ENCODE measurements around the gene MRPL17.
"Not testable (repeated sequence)": the region's sequence is repeated elsewhere in the genome, so short reads cannot be mapped to it uniquely, and the experiment has no call there.

MRPL17 gene

DNA sequence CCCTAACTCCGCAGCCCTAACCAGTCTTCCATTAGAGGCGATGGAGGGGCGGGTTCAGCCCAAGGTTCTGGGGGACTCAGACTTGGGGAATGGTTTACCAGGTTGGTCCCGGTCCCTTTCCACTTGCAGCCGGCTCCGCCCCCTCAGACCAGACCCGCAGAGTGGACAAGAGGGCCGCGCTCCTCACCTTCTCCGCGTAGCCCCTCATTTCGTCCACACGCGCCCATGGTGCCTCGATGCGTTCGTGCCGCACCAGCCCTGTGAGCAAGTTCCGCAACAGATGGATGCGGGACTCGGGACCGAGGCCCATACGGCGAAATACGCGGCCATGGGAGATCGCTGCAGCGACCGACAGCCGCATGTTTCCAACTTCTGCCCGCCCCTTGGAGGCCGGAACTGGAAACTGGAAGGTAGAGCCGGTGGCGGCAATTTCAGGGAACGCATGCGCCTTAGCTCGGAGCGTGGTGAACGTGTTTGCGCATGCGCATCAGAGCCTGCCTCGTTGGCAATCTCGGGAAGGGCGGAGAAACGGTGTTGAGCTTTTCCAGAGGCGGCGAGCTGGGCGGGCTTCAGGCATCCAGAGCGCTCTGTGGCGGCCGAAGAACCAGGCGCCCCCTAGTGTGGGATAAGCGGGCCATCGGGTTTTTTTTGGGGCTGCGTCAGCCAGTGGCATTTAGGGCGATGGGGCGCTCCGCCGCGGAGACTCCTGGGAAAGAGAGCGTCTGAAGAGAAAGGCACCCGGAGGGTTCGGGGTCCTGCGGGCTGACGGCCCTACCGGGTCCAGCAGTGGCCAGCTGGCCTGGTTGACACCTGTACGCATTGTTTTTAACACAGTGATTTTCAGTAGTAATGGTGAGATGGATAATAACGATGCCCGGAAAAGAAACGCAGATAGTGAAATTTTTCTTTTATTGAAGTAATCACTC lies at the start of gene MRPL17:
MRPL17 (minus strand) TSS at position 405 of the 926 bp plus-strand sequence; CDS start at position 361, 44 bp downstream.
- peak; percentile 98 for DNase-seq (ENCODE audit: low read depth)

DNA sequence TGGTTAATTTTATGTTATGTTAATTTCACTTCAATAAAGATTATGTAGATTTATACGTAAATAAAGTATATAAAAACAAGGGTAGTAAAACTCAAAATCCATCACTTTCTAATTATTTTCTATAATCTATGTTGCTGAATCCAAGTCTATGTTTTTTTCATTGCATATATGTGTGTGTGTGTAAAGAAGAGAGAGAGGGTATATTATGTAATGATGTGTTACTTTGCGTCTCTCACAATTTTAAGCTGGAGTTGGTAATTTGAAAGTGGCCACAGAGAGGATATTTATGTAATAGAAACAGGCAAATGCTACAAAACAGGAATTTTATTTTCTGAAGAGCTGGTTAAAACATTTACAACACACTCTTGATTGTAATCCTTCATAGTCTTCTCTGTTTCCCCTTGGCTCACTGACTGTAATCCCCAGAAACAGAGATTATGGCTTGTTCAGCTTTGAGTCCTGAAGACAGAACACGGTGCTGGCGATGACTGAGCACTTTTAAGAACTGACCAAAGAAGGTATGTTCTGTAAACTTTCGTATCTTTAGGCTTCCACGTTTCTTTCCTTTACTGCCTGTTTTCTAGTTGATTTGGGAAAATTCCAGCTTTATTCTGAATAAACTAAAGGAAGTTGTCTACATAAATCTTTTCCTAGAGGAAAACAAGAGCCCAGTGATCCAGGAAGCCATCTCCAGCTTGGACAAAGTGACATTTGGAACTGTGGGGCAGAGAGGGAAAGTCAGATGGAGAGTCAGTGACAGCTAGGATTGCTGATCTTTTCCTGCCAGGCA lies 45.0 kb upstream of the MRPL17 start:
- DNase-seq (ENCODE audit: low read depth) = no peak

DNA sequence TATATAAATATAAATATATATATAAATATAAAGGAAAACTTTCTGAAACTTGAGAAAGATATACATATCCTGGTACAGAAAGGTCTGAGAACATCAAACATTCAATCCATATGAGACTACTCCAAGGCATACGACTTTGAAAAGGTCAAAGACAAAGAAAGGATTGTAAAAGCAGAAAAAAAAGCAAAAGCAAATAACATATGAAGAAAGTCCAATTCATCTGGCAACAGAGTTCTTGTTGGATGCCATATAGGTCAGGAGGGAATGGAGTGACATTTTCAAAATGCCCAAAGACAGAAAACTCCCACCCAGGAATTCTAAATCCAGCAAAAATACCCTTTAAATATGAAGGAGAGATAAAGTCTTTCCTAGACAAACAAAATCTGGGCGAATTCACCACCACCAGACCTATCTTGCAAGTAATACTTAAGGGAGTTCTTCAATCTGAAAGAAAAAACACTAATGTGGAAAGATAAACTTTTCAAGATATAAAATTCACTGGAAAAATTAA lies 42.3 kb upstream of the MRPL17 start:
- DNase-seq (ENCODE audit: low read depth) = no peak

DNA sequence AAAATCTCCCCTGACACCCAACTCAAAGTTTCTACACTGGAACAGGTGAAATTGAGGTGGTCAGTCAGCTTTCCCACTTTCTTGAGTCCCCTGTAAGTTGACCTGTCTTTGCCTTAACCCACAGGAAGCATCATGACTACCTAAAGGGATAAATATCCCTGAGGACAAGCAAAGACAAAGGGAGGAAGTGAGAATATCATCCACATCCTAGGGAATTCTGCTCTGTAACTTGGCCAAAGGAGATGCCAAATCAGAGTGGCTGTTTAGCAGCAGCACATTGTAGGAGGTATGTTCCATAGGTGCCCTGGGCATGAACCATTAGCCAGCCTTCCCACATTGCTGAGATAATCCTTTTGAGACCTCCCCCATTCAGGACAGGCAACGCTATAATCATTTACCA lies 40.9 kb upstream of the MRPL17 start:
- DNase-seq (ENCODE audit: low read depth) = no peak

DNA sequence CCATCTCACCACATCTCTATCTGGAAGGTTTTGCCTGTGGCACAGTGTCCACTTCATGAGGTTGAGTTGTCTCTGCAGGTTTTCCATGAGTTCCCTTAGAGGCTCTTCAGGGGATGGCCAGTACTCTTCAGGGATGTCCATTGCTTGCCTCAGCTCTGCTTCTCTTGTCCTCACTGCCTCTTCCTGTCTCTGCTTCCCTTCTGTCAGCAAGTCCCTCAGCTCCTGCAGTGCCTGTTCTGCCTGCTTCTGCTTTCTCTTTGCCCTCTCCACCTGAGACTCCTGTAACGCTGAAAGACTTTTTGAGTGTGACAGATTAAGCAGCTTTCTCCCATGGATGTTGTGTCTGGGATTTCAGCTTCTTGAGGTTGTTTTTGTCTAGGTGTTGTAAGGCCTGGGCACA lies 38.2 kb upstream of the MRPL17 start:
- DNase-seq (ENCODE audit: low read depth) = no peak

DNA sequence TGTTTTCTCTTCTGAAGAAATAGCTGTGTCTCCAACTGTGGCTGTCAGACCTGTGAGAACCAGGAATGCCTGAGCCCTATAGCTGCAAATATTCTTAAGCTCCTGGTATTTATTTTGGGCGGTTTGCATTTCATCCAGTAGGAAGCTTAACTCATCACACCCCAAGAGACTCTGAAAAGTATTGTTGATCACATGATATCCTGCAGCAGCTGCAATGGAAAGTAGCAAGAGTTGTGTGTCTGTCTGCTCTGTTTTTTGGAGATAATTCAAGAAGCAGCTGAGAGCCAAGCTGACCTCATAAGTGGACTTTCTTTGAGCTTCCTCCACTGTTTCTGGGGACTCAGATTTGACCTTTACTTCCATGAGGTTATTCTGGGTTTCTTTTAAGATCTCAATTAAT lies 36.4 kb upstream of the MRPL17 start:
- DNase-seq (ENCODE audit: low read depth) = no peak

DNA sequence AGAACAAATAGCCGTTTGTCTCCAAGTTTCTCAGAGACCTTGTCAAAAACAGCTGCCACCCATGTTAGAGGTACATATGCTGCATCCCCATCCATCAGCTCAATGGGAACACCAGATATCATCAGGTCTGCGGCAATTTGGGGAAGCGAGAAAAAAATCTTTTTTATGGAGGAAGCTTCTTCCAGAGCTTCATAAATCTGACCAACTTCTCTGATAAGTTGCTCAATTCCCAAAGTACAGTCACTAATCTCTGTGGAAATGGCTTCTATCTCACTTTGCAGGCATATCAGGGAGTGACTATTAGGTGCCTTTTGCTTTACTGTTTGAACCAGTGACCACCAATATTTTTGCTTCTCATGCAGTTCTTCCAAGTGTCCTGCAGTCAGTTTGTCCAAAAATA lies 34.3 kb upstream of the MRPL17 start:
- no peak for DNase-seq (ENCODE audit: low read depth)

DNA sequence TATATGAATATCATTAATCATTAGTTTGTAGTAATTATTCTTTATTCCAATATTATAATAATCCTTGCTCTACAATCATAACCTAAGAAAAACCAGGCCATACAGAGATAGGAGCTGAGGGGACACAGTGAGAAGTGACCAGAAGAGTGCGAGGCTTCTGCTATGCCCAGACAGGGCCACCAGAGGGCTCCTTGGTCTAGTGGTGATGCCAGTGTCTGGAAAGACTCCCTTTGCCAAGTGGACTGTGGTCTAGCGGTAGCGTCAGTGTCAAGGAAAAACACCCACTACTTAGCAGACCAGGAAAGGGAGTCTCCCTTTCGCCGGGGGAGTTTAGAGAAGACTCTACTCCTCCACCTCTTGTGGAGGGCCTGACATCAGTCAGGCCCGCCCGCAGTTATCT lies 28.4 kb upstream of the MRPL17 start:
- not testable (repeated sequence) for DNase-seq (ENCODE audit: low read depth)

DNA sequence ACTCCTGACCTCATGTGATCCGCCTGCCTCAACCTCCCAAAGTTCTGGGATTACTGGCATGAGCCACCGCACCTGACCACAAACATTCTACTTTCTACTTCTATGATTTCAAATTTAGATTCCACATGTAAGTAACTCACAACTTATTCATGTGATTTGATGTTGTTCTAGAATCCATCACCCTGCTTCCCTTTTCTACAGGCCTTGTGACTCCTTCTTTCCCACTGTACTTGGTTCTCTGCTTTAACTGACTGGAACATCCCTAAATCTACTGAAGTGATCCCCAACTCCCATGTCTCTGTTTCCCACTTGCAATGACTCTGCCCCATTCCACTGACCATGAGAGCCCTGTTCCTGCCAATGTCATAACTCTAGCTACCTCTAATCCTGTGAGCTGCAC lies 25.7 kb upstream of the MRPL17 start:
- DNase-seq (ENCODE audit: low read depth) = no peak

DNA sequence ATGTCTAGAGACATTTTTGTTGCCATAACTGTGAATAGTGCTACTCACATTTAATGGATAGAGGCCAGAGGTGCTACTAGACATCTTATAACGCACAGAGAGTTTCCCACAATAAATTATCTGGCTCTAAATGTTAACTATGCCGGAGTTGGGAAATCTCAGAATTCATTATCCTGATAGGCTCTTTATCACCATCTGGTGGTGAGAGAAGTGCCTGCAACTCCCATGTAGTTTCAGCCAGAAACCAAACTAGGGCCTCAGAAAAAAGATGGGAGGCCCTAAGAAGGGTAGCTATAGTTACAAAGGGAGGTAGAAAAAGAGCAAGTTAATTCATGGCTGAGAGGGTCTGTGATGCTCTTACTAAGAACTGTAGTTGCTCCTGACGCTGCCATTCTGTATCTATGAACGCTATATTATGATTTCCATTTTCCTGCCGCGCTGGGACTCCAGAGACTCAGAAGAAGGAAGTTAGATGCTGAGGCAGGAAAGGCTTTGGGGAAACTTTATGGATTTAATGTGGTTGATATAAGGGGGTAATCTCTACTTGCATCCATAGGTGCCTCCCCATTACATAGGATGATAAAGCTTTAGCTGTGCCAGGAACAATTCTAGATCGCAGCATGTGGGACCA lies 22.9 kb upstream of the MRPL17 start:
- no peak for DNase-seq (ENCODE audit: low read depth)

DNA sequence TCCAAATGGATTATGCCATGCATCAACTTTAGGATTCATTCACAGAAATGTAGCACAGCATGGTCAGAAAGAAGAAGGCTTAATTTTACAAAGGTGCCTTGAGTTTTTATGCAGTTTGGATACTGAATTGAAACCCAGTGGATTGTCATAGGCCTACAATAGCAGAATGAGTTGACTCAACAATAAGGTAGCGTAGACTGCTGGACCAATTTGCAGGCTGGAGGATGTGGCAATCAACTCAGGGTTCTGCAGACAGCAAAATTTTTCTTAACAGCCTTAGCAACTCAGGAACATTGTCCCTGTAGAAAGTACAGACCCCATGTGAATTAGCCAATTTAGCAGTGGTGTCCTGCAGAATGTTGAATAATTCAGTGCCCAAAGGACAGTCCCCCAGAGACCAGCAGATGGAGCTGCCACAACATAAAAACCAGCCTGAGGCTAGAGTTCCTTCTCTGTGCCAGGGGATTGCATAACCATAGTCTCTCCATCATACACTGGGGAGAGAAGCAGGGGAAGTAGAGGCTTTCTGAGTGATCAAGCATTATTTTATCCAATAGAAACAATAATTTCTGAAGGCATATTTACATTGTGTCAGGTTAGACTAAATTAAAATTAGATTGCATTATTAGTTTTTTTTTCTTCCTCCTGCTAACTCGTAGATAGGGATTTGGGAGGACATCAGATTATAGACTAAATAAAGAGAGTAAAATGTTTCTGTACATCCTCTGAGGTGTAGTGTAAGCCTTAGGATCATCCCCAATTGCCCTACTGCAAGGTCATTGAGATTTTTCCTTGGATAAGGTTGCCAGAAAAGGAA lies 20.3 kb upstream of the MRPL17 start:
- no peak for DNase-seq (ENCODE audit: low read depth)

DNA sequence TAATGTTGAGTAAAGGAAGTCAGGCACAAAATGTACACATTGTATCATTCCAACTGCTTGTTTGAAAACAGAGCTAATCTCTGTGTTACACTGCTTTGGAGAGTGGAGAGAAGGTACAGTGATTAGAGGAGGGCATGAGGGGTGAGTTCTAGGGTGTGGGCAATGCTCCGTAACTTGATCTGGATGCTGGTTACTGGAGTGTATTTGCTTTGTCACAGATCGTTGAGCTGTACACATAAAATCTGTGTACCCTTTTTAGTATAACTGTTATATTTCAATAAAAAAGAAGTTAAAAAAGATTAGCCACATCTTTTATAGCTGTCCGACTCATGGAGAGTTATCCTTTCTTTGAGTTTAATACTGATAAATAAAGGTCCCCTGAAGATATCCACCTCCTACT lies 18.8 kb upstream of the MRPL17 start:
- not testable (repeated sequence) for DNase-seq (ENCODE audit: low read depth)

DNA sequence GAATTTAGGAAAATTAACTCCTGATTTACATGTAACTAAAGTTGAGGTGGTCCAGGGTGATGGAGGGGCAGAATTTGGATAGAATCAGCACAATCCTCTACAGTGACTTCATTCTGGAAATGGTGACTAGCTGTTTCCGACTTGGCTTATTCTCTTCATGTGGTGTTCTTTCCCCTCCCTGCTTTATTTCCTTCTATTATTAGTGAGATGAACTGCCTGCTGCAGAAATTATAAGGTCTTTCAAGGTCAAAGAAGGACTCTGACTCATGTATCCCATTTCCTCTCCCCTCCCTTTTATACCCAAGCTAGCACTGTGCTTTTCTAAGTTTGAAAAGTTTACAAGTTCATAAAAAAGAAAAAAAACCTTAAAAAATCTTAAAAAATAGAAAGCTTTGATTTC lies 12.2 kb upstream of the MRPL17 start:
- DNase-seq (ENCODE audit: low read depth) = no peak

DNA sequence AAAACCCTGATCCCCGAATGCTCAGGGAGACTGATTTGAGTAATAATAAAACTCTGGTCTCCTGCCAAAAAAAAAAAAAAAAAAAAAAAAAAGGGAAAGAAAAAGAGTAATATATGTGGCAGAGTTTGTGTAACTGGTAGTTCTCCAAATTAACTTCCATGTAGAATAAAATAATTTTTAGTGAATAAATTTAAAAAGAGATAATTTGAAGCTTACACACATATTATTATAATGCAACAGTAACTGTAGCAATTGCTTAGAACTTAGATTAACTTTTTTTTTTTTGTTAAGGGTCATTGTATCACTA lies 11.0 kb upstream of the MRPL17 start:
- no peak for DNase-seq (ENCODE audit: low read depth)

DNA sequence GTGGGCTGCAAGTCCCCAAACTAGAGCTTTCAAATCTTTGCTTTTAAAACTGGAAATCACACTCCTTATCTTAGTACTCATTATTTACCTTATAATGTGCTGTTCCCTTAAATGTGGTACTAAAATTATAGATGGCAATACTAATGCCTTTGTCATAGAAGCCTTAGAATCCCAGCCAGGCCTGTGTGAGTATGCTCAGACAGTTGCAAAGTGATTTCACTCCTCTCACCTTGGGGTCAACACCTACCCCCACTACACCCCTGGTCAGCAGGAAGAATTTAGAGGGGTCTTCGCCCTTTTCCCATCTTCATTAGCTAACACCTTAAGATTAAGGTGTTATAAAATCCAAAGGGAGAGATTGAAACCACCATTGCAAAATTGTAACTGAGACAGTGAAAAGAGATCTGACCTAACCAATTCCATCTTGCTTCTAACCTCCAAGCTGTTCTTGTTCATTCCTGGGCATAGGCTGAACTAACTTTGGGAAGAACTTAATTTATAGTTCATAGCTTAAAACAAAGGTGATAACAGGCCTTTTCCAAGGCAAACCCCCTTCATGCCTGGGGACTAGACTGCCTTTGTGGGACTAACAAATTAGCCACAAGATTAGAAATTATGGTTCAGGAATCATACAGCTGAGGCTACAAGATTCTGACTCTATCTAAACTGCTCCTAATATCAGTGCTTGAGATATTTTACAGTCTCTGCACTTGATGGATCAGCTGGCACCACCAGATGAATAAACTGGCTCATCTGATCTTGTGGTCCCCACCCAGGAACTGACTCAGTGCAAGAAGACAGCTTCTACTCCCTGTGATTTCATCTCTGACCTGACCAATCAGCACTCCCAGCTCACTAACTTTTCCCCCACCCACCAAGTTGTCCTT lies 10.4 kb upstream of the MRPL17 start:
- DNase-seq (ENCODE audit: low read depth) = peak; percentile 19

DNA sequence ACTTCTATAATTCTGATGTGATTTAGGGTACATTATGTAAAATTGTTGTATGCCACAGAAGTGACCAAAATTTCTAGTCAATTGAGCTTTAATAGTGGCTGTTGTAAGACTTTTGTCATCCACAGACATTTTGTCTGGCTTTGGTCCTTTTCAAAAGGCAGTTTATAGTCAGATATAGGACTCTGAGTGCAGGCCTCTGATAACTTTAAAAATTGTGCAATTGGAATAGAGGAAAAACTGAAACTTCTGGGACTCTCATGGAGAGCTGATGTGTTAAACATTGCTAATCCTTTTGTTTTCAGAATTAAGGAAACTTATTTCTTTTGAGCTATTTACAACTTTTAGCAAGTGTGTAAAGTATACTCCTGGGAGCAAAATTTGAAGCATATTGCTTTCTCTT lies 9.0 kb upstream of the MRPL17 start:
- no peak for DNase-seq (ENCODE audit: low read depth)

DNA sequence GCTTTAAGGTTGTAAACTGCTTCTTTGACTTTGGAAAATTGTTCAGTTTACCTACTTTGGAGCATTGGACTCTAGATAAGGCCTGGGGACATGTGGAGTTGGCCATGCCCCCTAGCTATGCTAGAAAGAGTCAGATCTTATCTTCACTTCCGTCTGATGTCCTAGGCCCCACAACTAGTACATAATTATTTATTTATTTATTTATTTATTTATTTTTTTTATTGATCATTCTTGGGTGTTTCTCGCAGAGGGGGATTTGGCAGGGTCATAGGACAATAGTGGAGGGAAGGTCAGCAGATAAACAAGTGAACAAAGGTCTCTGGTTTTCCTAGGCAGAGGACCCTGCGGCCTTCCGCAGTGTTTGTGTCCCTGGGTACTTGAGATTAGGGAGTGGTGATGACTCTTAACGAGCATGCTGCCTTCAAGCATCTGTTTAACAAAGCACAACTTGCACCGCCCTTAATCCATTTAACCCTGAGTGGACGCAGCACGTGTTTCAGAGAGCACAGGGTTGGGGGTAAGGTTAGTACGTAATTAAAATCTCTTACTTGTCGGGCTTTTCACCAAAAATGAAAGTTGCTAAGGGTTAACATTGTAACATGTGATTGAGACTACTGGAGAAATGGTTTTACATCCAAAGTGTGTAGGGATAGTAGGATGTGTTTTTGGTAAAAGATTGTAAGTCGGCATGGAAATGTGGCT lies 7.4 kb upstream of the MRPL17 start:
- DNase-seq (ENCODE audit: low read depth) = not testable (repeated sequence)

DNA sequence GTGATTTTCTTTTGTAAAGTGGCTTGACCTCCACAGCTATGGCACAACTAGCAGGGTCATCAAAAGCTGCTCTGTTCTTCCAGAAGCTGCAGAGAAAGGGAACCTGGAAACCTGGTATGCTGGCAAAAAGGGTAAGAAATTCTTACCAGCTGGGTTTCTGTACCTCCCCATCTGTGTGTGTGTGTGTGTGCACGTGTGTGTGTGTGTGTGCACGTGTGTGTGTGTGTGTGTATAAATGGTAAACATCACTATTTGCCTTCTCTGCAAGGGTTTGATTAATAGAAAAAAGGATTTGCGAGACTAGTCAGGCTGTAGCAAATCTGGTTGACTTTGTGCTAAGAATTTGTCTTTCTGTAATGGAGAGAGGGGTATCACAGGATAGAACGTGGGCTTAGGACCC lies 4.7 kb upstream of the MRPL17 start:
- DNase-seq (ENCODE audit: low read depth) = no peak

DNA sequence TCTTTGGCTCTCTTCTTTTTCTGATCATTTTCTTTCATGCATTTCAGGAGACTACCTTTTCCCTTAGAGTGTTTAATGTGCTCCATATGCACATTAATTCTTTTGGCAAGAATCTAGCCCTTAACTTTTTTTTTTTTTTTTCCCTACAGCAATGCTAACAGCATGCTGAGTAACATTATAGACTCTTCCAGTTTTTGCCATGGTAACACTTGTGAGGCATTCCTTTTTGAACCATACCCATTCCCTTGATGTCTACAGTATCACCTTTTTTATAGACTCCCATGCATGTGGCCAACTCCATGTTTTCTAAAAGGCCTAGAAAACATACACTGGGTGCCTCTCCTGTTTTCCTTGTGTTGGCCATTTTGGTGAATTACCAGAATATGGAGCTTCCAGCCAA lies 2.9 kb upstream of the MRPL17 start:
- DNase-seq (ENCODE audit: low read depth) = no peak

DNA sequence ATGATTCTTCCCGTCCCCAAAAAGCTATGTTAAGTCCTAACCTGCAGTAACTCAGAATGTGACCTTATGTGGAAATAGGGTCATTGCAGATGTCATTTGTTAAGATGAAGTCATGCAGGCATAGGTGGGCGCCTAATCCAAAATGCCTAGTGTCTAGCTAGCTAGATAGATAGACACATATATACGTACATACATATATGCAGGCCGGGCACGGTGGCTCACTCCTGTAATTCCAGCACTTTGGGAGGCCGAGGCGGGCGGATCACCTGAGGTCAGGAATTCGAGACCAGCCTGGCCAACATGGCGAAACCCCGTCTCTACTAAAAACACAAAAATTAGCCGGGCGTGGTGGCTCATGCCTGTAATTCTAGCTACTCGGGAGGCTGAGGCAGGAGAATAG lies 928 bp upstream of the MRPL17 start:
- DNase-seq (ENCODE audit: low read depth) = not testable (repeated sequence)
